H1 (cell line): ENCODE measurements around the gene MAPKAP1. TPM values are rescaled to one million over a fixed set of nuclear protein-coding genes. Genes with fewer than 3 reads are reported as not detected.

Source experiments
- CTCF ChIA-PET: fragments of 300-600 bp; sonication (Branson Sonifier 250); formaldehyde crosslinking; loops from one replicate; lab custom pipeline; 2021; ENCODE audit not compliant: partially characterized antibody; lab: Charles Lee
- POLR2A ChIA-PET: fragments of 300-600 bp; sonication (Branson Sonifier 250); formaldehyde crosslinking; loops from one replicate; lab custom pipeline; 2021; ENCODE audit warnings: inconsistent platforms; ENCODE audit not compliant: partially characterized antibody; lab: Charles Lee
- DNase-seq, 2 experiments: peaks; one replicate each; pipeline versions ENCODE4 v3.0.0 to v3.0.0-alpha.2; 2010 to 2022; ENCODE audit warnings: low spot score in 2 of 2, low read depth in 1 of 2, mixed read lengths in 1 of 2
- FAIRE-seq: peaks from 2 replicates; lab custom pipeline; 2011; peaks lifted over from hg19 to GRCh38; lab: Jason Lieb, UNC
- H2AFZ ChIP-seq: 2 replicates; pipeline ENCODE4 v1.8.1; 2012; ENCODE audit warnings: low read length, inconsistent platforms
- H2AK5ac ChIP-seq: 2 replicates; pipeline ENCODE4 v1.6.1; 2013; ENCODE audit warnings: low read depth, low read length
- H2BK120ac ChIP-seq: replicated peaks from 2 replicates; pipeline ENCODE3; 2013; ENCODE audit warnings: low read depth, low read length, inconsistent platforms
- H2BK12ac ChIP-seq: 2 replicates; pipeline ENCODE4 v1.6.1; 2013; ENCODE audit warnings: low read depth, low read length
- H2BK15ac ChIP-seq: 2 replicates; pipeline ENCODE4 v1.6.1; 2013; ENCODE audit warnings: low read length
- H2BK20ac ChIP-seq: 2 replicates; pipeline ENCODE4 v1.6.1; 2013; ENCODE audit warnings: low read length
- H2BK5ac ChIP-seq: 2 replicates; pipeline ENCODE4 v1.6.1; 2013; ENCODE audit warnings: low read depth, low read length
- H3K14ac ChIP-seq: 2 replicates; pipeline ENCODE4 v1.6.1; 2013; ENCODE audit warnings: inconsistent platforms; ENCODE audit not compliant: insufficient read length
- H3K18ac ChIP-seq: 2 replicates; pipeline ENCODE4 v1.6.1; 2013; ENCODE audit warnings: low read length; ENCODE audit errors: extremely low read depth
- H3K23ac ChIP-seq: 2 replicates; pipeline ENCODE4 v1.6.1; 2013; ENCODE audit warnings: inconsistent platforms; ENCODE audit not compliant: insufficient read length
- H3K23me2 ChIP-seq: 2 replicates; pipeline ENCODE4 v1.6.1; 2013; ENCODE audit warnings: low read depth, low read length
- H3K27ac ChIP-seq: 2 replicates; pipeline ENCODE4 v1.6.1; 2011; ENCODE audit warnings: low read depth, low read length, inconsistent platforms
- H3K27me3 ChIP-seq, 4 experiments: replicated peaks in 1 of 4; 1 replicate in 1 of 4; 2 replicates in 3 of 4; pipeline versions ENCODE4 v1.6.1 to v1.8.1; 2011 to 2013; ENCODE audit warnings: low read length in 3 of 4, mild to moderate bottlenecking in 3 of 4, inconsistent platforms in 2 of 4, mixed read lengths in 2 of 4, moderate library complexity in 1 of 4; ENCODE audit not compliant: control insufficient read depth in 3 of 4, insufficient read depth in 3 of 4; ENCODE audit errors: extremely low read depth in 1 of 4
- H3K36me3 ChIP-seq, 4 experiments: 2 replicates each; pipeline versions ENCODE4 v1.6.1 to v1.8.1; 2011 to 2013; ENCODE audit warnings: mild to moderate bottlenecking in 4 of 4, low read length in 3 of 4, moderate library complexity in 2 of 4, control low read depth in 1 of 4, inconsistent platforms in 1 of 4; ENCODE audit not compliant: insufficient read depth in 4 of 4, control insufficient read depth in 2 of 4
- H3K4ac ChIP-seq: replicated peaks from 2 replicates; pipeline ENCODE3; 2013; ENCODE audit warnings: low read length, low read depth, mixed read lengths, inconsistent platforms; ENCODE audit not compliant: insufficient read length
- H3K4me1 ChIP-seq, 4 experiments: replicated peaks in 1 of 4; 1 replicate in 1 of 4; 2 replicates in 3 of 4; pipeline versions ENCODE4 v1.6.1 to v1.8.1; 2011 to 2013; ENCODE audit warnings: low read length in 3 of 4, inconsistent platforms in 2 of 4, mixed read lengths in 1 of 4; ENCODE audit not compliant: insufficient read depth in 4 of 4, control insufficient read depth in 3 of 4
- H3K4me2 ChIP-seq, 2 experiments: 2 replicates each; pipeline versions ENCODE4 v1.6.1 to v1.8.1; 2011 to 2013; ENCODE audit warnings: low read depth in 2 of 2, low read length in 2 of 2, control low read depth in 1 of 2, inconsistent platforms in 1 of 2, mild to moderate bottlenecking in 1 of 2; ENCODE audit not compliant: insufficient read depth in 1 of 2
- H3K4me3 ChIP-seq, 4 experiments: fragments of 200-600, 300-600 bp in 1 of 4; sonication (generic), shearing (Covaris generic), sonication (Bioruptor Twin) in 1 of 4; 2 replicates each; pipeline versions ENCODE4 v1.5.1 to v1.8.1; 2011 to 2016; ENCODE audit warnings: low read length in 4 of 4, low read depth in 3 of 4, control low read depth in 2 of 4, inconsistent platforms in 2 of 4, mild to moderate bottlenecking in 2 of 4, mixed read lengths in 1 of 4, moderate library complexity in 1 of 4; ENCODE audit not compliant: insufficient read depth in 2 of 4; ENCODE audit errors: extremely low read depth in 1 of 4
- H3K56ac ChIP-seq: replicated peaks from 2 replicates; pipeline ENCODE3; 2013; ENCODE audit warnings: low read depth, mild to moderate bottlenecking, mixed read lengths, low read length, inconsistent platforms; ENCODE audit not compliant: insufficient read length
- H3K79me1 ChIP-seq: 2 replicates; pipeline ENCODE4 v1.6.1; 2013; ENCODE audit warnings: low read depth, low read length, control low read depth
- H3K79me2 ChIP-seq, 2 experiments: 2 replicates each; pipeline versions ENCODE4 v1.6.1 to v1.8.1; 2012 to 2013; ENCODE audit warnings: low read length in 2 of 2, mild to moderate bottlenecking in 2 of 2, inconsistent platforms in 1 of 2; ENCODE audit not compliant: insufficient read depth in 2 of 2, control insufficient read depth in 1 of 2
- H3K9ac ChIP-seq, 4 experiments: replicated peaks in 1 of 4; 1 replicate in 1 of 4; 2 replicates in 3 of 4; pipeline versions ENCODE4 v1.6.1 to v1.8.1; 2011 to 2013; ENCODE audit warnings: low read depth in 3 of 4, low read length in 3 of 4, control low read depth in 2 of 4, mild to moderate bottlenecking in 2 of 4, moderate library complexity in 2 of 4, inconsistent platforms in 1 of 4; ENCODE audit errors: extremely low read depth in 1 of 4
- H3K9me3 ChIP-seq, 2 experiments: 2 replicates each; pipeline versions ENCODE4 v1.6.1 to v1.8.1; 2012 to 2013; ENCODE audit warnings: mild to moderate bottlenecking in 2 of 2, moderate library complexity in 2 of 2, control low read depth in 1 of 2, inconsistent platforms in 1 of 2, low read depth in 1 of 2, low read length in 1 of 2, mixed read lengths in 1 of 2; ENCODE audit not compliant: insufficient read depth in 2 of 2
- H4K20me1 ChIP-seq, 2 experiments: replicated peaks in 1 of 2; 2 replicates each; pipeline versions ENCODE3 to v1.8.1; 2011 to 2013; ENCODE audit warnings: inconsistent platforms in 2 of 2, low read length in 2 of 2, mild to moderate bottlenecking in 1 of 2; ENCODE audit not compliant: insufficient read depth in 2 of 2, control insufficient read depth in 1 of 2
- H4K5ac ChIP-seq: 2 replicates; pipeline ENCODE4 v1.6.1; 2013; ENCODE audit warnings: low read length, low read depth, mixed read lengths, inconsistent platforms; ENCODE audit not compliant: insufficient read length
- H4K8ac ChIP-seq: 2 replicates; pipeline ENCODE4 v1.8.0; 2013; ENCODE audit warnings: mild to moderate bottlenecking, moderate library complexity, low read length, inconsistent platforms; ENCODE audit not compliant: insufficient read depth; ENCODE audit errors: extremely low read depth
- H4K91ac ChIP-seq: replicated peaks from 2 replicates; pipeline ENCODE3; 2013; ENCODE audit warnings: low read length, mixed read lengths, inconsistent platforms; ENCODE audit not compliant: insufficient read length
- ASH2L ChIP-seq: fragments of 200-600, 300-600 bp; sonication (generic); IDR thresholded peaks from one replicate; pipeline ENCODE4 v1.7.1; 2017; ENCODE audit warnings: low read length
- BCL11A ChIP-seq, 2 experiments: IDR thresholded peaks; one replicate each; pipeline ENCODE4 v1.6.1; 2011; ENCODE audit warnings: low read depth in 2 of 2, low read length in 2 of 2, mild to moderate bottlenecking in 2 of 2
- EZH2 ChIP-seq: fragments of 200-600 bp; sonication (generic); IDR thresholded peaks from 2 replicates; pipeline ENCODE4 v1.7.1; 2012; ENCODE audit warnings: low read depth, mild to moderate bottlenecking, moderate library complexity, low read length, inconsistent platforms; ENCODE audit not compliant: severe bottlenecking
- HDAC2 ChIP-seq, 2 experiments: fragments of 300-600 bp in 1 of 2; sonication (generic) in 1 of 2; IDR thresholded peaks; 2 replicates each; pipeline ENCODE4 v1.6.1; 2011 to 2012; ENCODE audit warnings: low read depth in 2 of 2, low read length in 2 of 2, mild to moderate bottlenecking in 2 of 2, moderate library complexity in 2 of 2, borderline replicate concordance in 1 of 2, inconsistent platforms in 1 of 2
- HDAC6 ChIP-seq: IDR thresholded peaks from one replicate; pipeline ENCODE4 v1.7.1; 2012; ENCODE audit warnings: low read depth, mild to moderate bottlenecking, inconsistent platforms, low read length, moderate library complexity
- JUN ChIP-seq: IDR thresholded peaks from 2 replicates; pipeline ENCODE4 v1.6.1; 2011; ENCODE audit warnings: low read depth, mild to moderate bottlenecking, improper control_type of control experiment, low read length
- JUND ChIP-seq: IDR thresholded peaks from 2 replicates; pipeline ENCODE4 v1.6.1; 2011; ENCODE audit warnings: mild to moderate bottlenecking, improper control_type of control experiment, low read length
- POLR2AphosphoS5 ChIP-seq: IDR thresholded peaks from 2 replicates; pipeline ENCODE4 v1.6.1; 2011; ENCODE audit warnings: low read depth, low read length
- SIN3A ChIP-seq, 2 experiments: IDR thresholded peaks in 1 of 2; conservative IDR thresholded peaks in 1 of 2; 2 replicates each; pipeline ENCODE4 v1.6.1; 2011 to 2012; ENCODE audit warnings: low read length in 2 of 2, improper control_type of control experiment in 1 of 2, low read depth in 1 of 2, mild to moderate bottlenecking in 1 of 2
- TCF12 ChIP-seq: IDR thresholded peaks from 2 replicates; pipeline ENCODE4 v1.6.1; 2011; ENCODE audit warnings: low read depth, mild to moderate bottlenecking, low read length
- ZNF274 ChIP-seq: IDR thresholded peaks from 2 replicates; pipeline ENCODE4 v1.7.0; 2012; ENCODE audit warnings: low read length, borderline replicate concordance; ENCODE audit errors: extremely low read depth
- WGBS, 2 experiments: shearing (Covaris generic) in 1 of 2; methylation state at CpG; one replicate each; pipeline versions ENCODE4 v1.1.6 to v1.1.7; 2013 to 2015; ENCODE audit warnings: low lambda C conversion rate in 2 of 2, mixed read lengths in 2 of 2, inconsistent platforms in 1 of 2, low coverage in 1 of 2, missing lambda C conversion rate in 1 of 2; ENCODE audit not compliant: insufficient replicate concordance in 2 of 2, insufficient coverage in 1 of 2, insufficient read length in 1 of 2; ENCODE audit errors: extremely low coverage in 1 of 2, missing lambda C conversion rate in 1 of 2; 5-methylcytosine and 5-hydroxymethylcytosine counted together
- polyA plus RNA-seq, 7 experiments: library from polyadenylated mRNA; depleted of rRNA in 3 of 7; stranded (reverse) in 5 of 7; unstranded in 2 of 7; fragments of >200 nt in 5 of 7; fragments of 200-250 nt in 2 of 7; gene quantifications; 1 replicate in 5 of 7; 2 replicates in 1 of 7; 4 replicates in 1 of 7; pipeline versions ENCODE4 v1.2.1 to v1.2.3, GENCODE V29; 2011 to 2013; ENCODE audit warnings: missing spikeins in 2 of 7, mixed read lengths in 2 of 7
- total RNA-seq: library from RNA; stranded (reverse); fragmentation: NEBNext Ultra II Directional; extraction: Animal tissue kit (Norgen Biotek cat#: 25700); gene quantifications from 2 replicates; pipeline ENCODE4 v1.2.1, GENCODE V29; 2021
- TF ChIP-seq, protein P1 (sequence below): IDR thresholded peaks from 2 replicates; pipeline ENCODE4 v1.6.1; 2011; ENCODE audit warnings: low read length, improper control_type of control experiment

Gene MAPKAP1
- total and polyA plus RNA-seq, 2 of the 8 experiments (the other 6 are each of a cell fraction or from before 2014, with no cell fraction given): 79.2 to 140 TPM

DNA sequence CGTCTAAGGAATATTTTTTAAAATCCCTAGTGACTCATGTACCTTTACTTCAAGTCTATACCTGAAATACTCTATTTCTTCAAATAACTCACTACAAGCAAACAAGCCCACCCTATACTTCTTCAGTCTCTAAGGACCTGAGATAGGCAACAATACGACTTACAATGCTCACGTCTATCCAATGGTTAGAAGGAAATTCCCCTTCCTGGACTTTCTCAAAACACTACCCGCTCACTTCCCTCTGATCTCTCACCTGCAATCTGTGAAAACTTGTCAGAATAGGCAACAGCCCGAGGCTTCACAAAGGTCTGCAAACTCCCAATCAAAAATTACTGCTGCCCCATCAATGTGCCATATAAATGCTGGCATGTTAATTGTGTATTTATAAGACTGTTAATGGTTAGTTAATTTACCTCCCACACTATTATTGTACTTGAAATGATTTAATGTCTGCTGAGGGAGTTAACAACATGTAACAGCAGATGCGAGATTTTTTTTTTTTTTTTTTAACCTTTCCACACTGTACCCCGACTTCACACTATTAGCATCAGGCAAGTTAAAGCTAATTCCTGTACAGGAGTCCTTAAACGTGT lies 27.3 kb downstream of the MAPKAP1 start:
- Histone ChIP-seq H4K20me1 (peaks cover 0 to 3% of the 10 kb centered on the region in 2 experiments), H3K14ac (no peak overlapping the region), H2BK5ac (no peak overlapping the region), H3K9ac (no peak overlapping the region), H3K4me1 (peaks cover 3 to 8% (median 4%) of the 10 kb centered on the region in 4 experiments; a peak in 3 of 7 replicates), H2BK120ac (no peak overlapping the region), H3K36me3 (no peaks in the 10 kb centered on the region), H3K18ac (no peak overlapping the region), H3K79me2 (peaks cover 0 to 63% of the 10 kb centered on the region in 2 experiments; a peak in 3 of 4 replicates), H2AFZ (no peak overlapping the region), H3K4me3 (no peak overlapping the region), H3K4ac (no peak overlapping the region), H3K9me3 (no peaks in the 10 kb centered on the region), H4K5ac (no peak overlapping the region), H4K8ac (no peak overlapping the region), H2AK5ac (no peak overlapping the region), H3K27me3 (no peaks in the 10 kb centered on the region), H3K23ac (no peak overlapping the region), H3K4me2 (no peak overlapping the region), H2BK15ac (no peak overlapping the region), H2BK12ac (no peak overlapping the region), H4K91ac (no peak overlapping the region), H3K79me1 (peaks cover 3% of the 10 kb centered on the region; the same call in 1 of the 2 replicates), H3K27ac (no peak overlapping the region), H3K23me2 (no peaks in the 10 kb centered on the region), H3K56ac (no peak overlapping the region), H2BK20ac (no peak overlapping the region)
- 83% methylated on average over 8 of the region's 8 CpGs; no CpG with 5 or more reads in 1 of the 2 experiments for WGBS, 2 experiments
- ChIA-PET CTCF (interaction anchor here (0.8 kb wide), 1 partner anchor 272 kb away, joined by 3 read pairs; no protein-coding TSS in a partner anchor), POLR2A (no interaction called here)
- no peak for DNase-seq
- FAIRE-seq: no peak
- TF ChIP-seq TCF12 (no peak), SIN3A (conservative IDR thresholded peaks at IDR 0.05 in 1 of 2, IDR thresholded peaks at IDR 0.05 in 1 of 2; ENCODE audit: low read depth in 1 of 2, low read length in 2 of 2) (no peak), ASH2L (no peak), HDAC2 (IDR thresholded peaks at IDR 0.05; ENCODE audit: borderline replicate concordance in 1 of 2, low read depth in 2 of 2, low read length in 2 of 2) (no peak), JUN (no peak), BCL11A (IDR thresholded peaks at IDR 0.05; ENCODE audit: low read depth in 2 of 2, low read length in 2 of 2) (no peak), HDAC6 (no peak), EZH2 (no peak), POLR2AphosphoS5 (no peak), ZNF274 (no peak), JUND (no peak)
- TF ChIP-seq, protein P1, sequence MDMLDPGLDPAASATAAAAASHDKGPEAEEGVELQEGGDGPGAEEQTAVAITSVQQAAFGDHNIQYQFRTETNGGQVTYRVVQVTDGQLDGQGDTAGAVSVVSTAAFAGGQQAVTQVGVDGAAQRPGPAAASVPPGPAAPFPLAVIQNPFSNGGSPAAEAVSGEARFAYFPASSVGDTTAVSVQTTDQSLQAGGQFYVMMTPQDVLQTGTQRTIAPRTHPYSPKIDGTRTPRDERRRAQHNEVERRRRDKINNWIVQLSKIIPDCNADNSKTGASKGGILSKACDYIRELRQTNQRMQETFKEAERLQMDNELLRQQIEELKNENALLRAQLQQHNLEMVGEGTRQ: no peak
